ENCODE measurements around the gene FAM174B. TPM values are rescaled to one million over a fixed set of nuclear protein-coding genes. Genes with fewer than 3 reads are reported as not detected.

FAM174B gene
- total RNA-seq, 2 donors from 2014 or later, result 25.2 to 25.7 TPM

- no peaks in the 10 kb centered on the region for H3K9me3 ChIP-seq
- intact Hi-C loops (cut with DNase I), result no loop called here
- H3K27me3 ChIP-seq, result no peaks in the 10 kb centered on the region
- no peak for DNase-seq
- H3K4me1 ChIP-seq, result no peaks in the 10 kb centered on the region
- H3K9ac ChIP-seq (ENCODE audit: low read depth in 2 of 2, low read length in 2 of 2), result no peak overlapping the region
- H3K36me3 ChIP-seq, result no peaks in the 10 kb centered on the region
- TF ChIP-seq CTCF (IDR thresholded peaks at IDR 0.05), result no peak
- no peak overlapping the region for H3K27ac ChIP-seq
- H3K4me3 ChIP-seq, result no peak overlapping the region
Measured at GRCh38 chr15:92613841-92614240, 41.7 kb downstream of the FAM174B start.

- Histone ChIP-seq H3K4me1 (no peaks in the 10 kb centered on the region), H3K27me3 (no peaks in the 10 kb centered on the region), H3K9ac (ENCODE audit: low read depth in 2 of 2, low read length in 2 of 2) (no peak overlapping the region), H3K27ac (no peak overlapping the region), H3K4me3 (no peak overlapping the region), H3K36me3 (no peaks in the 10 kb centered on the region), H3K9me3 (no peaks in the 10 kb centered on the region)
- no peak for TF ChIP-seq CTCF (IDR thresholded peaks at IDR 0.05)
- intact Hi-C loops (cut with DNase I), result no loop called here
- no peak for DNase-seq
Measured at GRCh38 chr15:92612891-92613290, 42.7 kb downstream of the FAM174B start.

GRCh38 chr15:92611995-92612745 is 43.4 kb downstream of the FAM174B start:
- no peaks in the 10 kb centered on the region for H3K4me1 ChIP-seq
- no peak overlapping the region for H3K9ac ChIP-seq (ENCODE audit: low read depth in 2 of 2, low read length in 2 of 2)
- no peak for DNase-seq
- intact Hi-C loops (cut with DNase I), result no loop called here
- H3K36me3 ChIP-seq, result no peaks in the 10 kb centered on the region
- H3K4me3 ChIP-seq, result no peak overlapping the region
- no peaks in the 10 kb centered on the region for H3K27me3 ChIP-seq
- no peaks in the 10 kb centered on the region for H3K9me3 ChIP-seq
- TF ChIP-seq CTCF (IDR thresholded peaks at IDR 0.05), result no peak
- H3K27ac ChIP-seq, result no peak overlapping the region

GRCh38 chr15:92611150-92611549 is 44.4 kb downstream of the FAM174B start:
- H3K27me3 ChIP-seq, result no peaks in the 10 kb centered on the region
- no peaks in the 10 kb centered on the region for H3K4me1 ChIP-seq
- DNase-seq, result no peak
- H3K27ac ChIP-seq, result no peak overlapping the region
- no peaks in the 10 kb centered on the region for H3K9me3 ChIP-seq
- H3K9ac ChIP-seq (ENCODE audit: low read depth in 2 of 2, low read length in 2 of 2), result no peak overlapping the region
- H3K4me3 ChIP-seq, result no peak overlapping the region
- no peak for TF ChIP-seq CTCF (IDR thresholded peaks at IDR 0.05)
- intact Hi-C loops (cut with DNase I), result no loop called here
- H3K36me3 ChIP-seq, result no peaks in the 10 kb centered on the region

- no peak for DNase-seq
- intact Hi-C loops (cut with DNase I), result no loop called here
- no peaks in the 10 kb centered on the region for H3K36me3 ChIP-seq
- no peak overlapping the region for H3K9ac ChIP-seq (ENCODE audit: low read depth in 2 of 2, low read length in 2 of 2)
- no peak overlapping the region for H3K27ac ChIP-seq
- H3K9me3 ChIP-seq, result no peaks in the 10 kb centered on the region
- no peak for TF ChIP-seq CTCF (IDR thresholded peaks at IDR 0.05)
- H3K27me3 ChIP-seq, result no peaks in the 10 kb centered on the region
- H3K4me1 ChIP-seq, result no peaks in the 10 kb centered on the region
- no peak overlapping the region for H3K4me3 ChIP-seq
Measured at GRCh38 chr15:92610101-92610520, 45.5 kb downstream of the FAM174B start.
